SKM-1 treated with dmso at 0.1 percent for 144 hours (cell line): ENCODE data around the gene SFT2D3.
A peak's percentile ranks its signal among the peaks of the same experiment; 100 is the strongest.

Source experiments
- DNase-seq: peaks from one replicate; lab custom pipeline; 2025; ENCODE audit not compliant: unreplicated experiment; lab: John Stamatoyannopoulos, UW

The SFT2D3 gene

DNA sequence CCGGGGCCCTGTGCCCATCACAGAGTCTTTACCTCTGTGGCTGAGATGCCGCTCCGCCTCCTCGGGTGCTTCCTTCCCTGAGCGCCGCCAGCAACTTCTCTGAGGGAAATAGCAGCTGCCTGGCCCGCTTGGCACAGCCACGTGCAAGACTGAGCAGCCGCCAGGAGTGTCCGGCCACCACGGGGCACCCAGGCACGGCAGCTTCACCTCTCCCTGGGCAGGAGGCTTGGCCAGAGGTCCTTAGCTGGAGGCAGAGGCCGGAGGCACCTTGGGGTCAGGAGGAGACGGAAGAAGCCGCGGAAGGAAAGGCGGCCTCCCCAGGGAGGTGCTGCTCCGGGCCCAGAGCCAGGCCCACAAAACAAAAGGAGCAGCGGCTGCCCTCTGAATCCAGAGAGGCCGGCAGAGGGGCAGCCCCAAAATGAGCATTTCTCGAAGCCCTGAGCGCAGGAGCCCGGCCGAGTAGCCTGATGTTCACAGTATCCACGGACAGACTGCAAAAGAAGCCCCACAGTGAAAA is 20.0 kb upstream of the SFT2D3 start:
- no peak for DNase-seq

DNA sequence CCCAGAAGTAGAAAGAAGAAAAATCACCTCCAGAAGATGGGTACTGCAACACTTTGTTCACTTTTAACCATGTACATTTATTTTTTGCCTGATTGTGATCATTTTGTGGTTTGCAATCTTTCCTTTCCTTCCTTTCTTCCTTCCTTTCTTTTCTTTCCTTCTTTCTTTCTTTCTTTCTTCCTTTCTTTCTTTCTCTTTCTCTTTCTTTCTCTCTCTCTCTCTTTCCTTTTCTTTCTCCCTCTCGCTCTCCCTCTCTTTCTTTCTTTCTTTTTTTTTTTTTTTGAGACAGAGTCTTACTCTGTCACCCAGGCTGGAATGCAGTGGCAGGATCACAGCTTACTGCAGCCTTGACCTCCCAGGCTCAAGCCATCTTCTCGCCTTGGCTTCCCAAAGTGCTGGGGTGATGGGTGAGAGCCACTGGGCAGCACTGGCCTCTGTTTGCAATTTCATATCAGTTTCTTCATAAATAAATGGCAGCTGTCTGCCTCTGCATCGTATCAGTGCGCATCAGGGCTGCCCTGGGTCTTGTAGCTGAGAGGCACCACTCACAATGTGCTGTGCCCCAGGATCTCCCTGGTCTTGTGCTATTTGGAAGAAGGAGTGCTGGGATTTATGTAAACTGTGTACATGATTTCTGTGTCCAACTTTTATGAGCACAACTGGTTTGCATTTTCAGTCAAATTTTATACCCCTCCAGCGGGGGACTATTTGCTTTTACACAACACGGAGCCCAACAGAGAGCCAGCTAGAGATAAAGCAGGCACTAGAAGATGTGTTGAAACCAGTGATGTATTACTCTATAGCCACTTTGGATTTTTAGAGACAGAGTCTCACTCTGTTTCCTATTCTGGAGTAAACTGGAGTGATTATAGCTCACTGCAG is 19.1 kb upstream of the SFT2D3 start:
- DNase-seq: no peak

DNA sequence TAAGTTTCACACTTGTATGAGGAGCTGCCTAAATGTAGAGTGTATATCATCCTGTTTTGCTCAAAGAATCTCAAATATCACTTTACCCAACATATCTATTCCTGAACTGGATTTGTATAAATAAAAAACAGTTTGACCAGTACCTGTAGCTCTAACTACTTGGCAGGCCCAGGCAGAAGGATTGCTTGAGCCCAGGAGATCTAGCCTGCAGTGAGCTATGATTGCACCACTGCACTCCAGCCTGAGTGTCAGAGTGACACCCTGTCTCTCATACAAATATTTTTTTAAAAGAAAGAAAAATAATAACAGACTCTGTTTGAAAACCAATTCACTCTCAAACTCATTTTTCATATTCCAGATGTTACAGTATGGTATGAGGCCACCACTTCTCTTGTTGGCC is 18.2 kb upstream of the SFT2D3 start:
- no peak for DNase-seq

DNA sequence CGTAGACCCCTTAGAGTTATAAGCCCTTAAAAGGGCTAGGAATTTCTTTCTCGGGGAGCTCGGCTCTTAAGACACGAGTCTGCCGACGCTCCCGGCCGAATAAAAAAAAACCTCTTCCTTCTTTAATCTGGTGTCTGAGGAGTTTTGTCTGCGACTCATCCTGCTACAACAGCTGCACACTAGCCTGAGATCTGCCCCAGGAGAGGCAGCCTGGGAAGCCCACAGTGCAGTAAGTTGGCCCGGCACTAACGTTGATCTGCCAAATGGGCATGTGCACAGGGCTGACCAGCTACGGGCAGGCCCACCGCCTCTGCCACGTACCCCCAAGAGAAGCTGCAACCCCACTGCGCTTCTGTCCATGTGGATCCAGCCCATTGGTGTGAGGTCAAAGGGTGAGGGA is 17.5 kb upstream of the SFT2D3 start:
- no peak for DNase-seq

DNA sequence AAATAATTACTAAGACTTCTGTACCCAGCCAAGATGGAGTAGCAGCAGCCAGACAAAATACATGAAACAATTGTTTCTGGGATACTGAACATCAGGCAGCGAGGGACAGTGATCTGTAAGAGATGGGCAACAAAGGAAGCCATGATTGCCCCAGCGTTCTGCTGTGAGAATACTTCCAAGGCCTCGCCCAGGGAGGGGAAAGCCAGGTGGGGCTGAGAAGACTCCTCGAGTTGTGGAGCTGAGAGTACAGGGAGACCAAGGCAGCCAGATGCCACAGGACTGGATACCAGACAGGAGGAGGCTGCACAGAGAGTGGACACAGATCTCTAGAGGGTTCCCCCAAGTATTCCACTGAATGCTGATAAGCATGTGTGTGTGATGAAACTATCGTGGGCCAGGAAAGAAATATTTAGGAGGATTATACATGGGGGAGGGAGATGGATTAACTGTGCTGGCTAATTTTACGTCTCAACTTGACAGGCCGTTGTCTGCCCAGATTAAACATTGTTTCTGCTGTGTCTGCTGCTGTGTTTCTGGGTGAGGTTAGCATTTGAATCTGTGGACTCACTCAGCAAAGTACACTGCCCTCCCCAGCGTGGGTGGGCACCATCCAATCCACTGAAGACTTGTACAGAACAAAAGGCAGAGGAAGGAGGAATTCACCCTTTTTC is 15.8 kb upstream of the SFT2D3 start:
- no peak for DNase-seq

DNA sequence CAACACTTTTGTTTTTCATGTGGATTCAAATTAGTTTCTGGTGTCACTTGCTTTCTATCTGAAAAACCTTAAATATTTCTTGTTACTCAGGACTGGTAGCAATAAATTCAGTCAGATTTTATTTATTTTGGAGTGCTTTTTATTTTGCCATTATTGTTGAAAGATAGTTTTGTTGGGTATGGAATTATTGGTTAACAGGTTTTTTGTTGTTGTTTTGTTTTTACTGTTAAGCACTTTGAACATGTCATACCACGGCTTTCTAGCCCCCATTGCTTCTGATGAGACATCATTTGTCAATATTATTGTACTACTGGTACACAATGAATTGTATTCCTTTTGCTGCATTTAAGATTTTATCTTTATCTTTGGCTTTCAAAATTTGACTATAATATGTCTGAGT is 12.9 kb upstream of the SFT2D3 start:
- no peak for DNase-seq

DNA sequence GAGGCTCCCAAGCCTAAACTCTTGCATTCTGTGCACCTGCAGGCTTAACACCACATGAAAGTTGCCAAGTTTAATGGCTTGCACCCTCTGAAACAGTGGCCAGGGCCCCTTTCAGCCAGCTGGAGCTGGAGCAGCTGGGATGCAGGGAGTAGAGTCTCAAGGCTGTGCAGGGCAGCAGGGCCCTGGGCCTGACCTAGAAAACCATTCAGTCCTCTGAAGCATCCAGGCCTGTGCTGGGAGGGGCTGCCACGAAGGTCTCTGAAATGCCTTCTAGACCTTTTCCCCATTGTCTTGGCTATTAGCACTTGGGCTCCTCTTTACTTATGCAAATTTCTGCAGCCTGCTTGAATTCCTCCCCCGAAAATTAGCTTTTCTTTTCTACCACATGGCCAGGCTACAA is 10.6 kb upstream of the SFT2D3 start:
- no peak for DNase-seq

DNA sequence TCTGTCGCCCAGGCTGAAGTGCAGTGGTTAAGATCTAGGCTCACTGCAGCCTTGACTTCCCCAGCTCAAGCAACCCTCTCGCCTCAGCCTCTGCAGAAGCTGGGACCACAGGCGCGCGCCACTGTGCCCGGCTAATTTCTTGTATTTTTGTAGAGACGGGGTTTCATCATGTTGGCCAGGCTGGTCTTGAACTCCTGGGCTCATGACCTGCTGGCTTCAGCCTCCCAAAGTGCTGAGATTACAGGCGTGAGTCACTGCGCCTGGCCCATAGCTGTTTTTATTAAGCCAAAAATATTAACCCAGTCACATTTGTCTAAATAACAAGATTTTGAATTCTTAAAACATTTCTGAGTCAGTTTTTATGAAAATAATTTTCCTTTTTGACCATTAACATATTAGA is 6.3 kb upstream of the SFT2D3 start:
- no peak for DNase-seq

DNA sequence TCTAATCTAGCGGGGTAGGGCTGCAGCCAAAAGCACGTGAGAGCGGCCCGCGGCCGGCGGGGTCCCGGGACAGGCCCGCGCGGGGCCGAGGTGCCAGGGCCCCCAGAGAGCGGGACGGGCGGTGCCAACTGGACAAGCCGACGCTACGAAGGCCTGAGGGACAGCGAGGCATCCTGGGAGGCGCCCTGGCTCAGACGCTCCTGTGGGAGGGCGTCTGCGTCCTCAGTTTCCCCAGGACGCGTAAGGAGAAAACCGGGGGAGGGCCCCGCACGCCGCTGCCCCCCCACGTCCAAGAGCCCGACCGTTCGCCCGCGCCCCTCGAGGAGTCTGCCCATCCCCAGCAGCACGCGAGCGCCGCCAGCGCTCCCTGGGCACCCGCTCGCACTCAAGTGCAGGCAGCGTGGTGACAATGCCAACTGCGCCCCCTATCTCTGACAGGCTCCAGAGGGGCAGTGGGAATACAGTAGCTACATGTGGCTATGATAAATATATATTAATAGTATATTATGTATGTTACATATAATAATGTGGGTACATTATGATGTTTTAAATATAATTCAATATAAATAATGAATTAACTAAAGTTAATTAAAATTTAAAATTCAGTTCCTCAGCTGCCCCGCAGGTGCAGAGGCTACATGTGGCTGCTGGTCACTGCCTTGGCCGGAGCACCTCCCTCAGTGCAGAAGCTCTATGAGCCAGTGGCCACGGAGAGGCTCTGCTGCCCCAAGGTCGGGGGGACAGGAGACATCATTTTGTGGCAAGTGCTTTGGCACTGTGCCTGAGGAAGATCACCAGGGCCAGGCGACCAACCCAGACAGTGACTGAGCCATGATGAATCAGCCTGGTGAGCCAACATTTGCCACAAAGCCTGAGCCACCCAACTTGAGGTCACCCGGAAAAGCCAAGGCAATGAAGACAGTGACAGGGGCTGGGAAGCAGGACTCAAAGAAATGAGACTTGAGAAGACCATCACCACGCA is 5.5 kb upstream of the SFT2D3 start:
- DNase-seq: no peak

DNA sequence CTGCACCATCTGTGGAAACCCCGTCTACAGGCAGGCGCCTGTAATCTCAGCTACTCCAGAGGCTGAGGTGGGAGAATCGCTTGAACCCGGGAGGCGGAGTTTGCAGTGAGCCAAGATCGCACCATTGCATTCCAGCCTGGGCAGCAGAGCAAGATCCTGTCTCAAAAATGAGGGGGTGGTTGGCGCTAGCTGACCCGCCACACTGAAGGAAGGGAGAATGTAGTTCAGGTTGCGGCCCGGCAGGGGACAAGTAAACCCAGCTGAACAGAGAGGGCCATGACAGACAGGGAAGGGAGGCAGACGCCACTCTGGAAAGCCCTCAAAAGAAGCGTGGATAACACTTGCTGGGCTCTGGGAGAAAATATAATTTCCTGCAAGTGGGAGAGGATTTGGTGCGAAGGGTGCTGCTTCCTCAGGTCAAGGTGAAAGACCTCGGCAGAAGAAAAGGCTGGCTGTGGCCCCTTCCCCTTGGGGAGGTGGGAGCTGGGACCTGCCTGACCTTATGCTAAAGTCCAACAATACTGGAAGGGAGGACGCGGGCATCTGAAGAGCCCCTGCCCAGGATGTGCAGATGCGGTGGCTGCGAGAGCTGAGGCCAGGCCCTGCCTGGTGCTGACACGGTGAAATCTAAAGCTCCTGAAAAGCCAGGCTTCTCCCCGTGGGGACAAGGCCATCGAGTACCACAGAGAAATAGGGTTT is 3.7 kb upstream of the SFT2D3 start:
- no peak for DNase-seq

DNA sequence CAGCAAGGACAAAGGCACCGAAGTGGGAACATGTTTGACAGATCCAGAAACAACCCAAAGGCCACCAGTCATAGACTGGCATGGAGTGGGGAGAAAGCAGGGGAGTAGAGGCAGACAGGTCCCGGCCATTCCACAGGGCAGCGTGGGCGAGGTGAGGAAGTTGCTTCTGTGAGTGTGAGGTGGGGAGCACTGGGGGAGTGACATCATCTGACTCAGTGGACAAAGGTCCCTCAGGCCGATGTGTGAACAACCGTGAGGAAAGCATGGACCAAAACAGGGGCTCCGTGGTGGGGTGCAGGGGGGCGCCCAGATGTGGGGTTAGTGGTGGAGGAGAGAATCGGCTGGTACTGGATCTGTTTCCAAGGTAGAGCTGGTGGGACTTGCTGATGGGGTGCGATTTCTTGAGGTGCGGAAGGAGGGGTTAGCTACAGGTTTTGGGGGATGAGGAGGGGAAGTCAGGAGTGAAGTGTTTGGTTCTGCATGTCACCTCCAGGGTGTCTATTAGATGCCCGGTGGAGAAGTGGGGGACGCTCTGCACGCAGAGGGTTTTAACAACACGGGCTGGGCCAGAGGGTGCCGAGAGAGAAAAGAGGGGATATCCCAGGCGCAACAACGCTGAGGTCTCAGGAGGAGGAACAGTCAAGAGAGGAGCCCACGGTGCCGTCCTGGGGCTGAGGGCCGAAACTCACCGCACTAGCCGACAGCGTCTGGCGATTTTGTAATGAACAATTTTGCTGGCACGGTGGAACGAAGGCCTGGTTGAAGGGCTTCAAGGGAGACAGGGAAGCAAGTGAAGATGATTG is 2.5 kb upstream of the SFT2D3 start:
- no peak for DNase-seq

DNA sequence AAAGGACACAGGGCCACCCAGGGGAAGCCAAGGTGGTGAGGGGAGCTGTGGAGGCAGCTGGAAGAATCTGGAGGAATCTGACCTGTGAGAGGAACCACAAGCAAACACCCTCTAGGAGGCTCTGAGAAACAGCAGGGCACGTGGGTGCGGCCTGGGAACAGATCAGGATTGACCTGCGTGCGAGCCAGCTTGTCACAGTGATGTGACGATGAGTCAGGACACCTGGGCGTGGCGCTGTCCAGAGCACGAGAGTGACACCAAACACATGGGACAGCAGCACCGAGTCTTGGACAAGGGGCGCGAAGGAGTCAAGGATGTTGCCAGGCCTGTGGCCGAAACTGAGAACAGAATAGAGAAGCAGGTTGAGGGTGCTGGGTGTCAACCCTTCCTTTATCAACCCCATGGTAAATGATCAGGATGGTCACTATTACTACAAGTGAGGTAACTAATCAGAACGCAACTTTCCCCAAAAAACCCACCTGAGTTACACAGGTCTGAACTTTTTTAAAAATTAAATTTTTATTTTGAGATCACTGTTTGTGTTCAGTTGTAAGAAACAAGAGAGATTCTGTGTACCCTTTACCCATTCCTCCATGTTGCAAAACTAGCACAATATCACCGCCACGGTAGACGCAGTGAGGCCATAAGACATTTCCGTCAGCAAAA is 637 bp upstream of the SFT2D3 start:
- peak; percentile 4 for DNase-seq

DNA sequence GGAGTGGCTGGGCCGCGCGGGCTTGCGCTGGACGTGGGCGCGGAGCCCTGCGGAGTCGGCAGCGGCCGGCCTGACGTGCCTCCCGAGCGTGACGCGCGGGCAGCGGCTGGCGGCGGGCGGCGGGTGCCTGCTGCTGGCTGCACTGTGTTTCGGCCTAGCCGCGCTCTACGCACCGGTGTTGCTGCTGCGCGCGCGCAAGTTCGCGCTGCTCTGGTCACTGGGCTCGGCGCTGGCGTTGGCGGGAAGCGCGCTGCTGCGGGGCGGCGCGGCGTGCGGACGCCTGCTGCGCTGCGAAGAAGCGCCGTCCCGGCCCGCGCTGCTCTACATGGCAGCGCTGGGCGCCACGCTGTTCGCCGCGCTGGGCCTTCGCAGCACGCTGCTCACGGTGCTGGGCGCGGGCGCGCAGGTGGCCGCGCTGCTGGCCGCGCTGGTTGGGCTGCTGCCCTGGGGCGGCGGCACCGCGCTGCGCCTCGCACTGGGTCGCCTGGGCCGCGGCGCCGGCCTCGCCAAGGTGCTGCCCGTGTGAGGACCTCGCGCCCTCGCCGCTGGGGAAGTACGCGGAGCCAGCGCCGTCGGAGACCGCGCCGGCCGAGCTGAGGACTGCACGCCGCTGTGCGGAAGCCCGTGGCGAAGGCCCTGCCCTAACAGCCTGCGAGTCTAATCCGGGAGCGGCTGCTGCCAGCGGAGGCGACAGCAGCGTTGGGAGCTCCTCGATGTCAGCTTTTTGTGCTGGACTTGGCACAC is 526 bp downstream of the SFT2D3 start:
- peak; percentile 42 for DNase-seq

DNA sequence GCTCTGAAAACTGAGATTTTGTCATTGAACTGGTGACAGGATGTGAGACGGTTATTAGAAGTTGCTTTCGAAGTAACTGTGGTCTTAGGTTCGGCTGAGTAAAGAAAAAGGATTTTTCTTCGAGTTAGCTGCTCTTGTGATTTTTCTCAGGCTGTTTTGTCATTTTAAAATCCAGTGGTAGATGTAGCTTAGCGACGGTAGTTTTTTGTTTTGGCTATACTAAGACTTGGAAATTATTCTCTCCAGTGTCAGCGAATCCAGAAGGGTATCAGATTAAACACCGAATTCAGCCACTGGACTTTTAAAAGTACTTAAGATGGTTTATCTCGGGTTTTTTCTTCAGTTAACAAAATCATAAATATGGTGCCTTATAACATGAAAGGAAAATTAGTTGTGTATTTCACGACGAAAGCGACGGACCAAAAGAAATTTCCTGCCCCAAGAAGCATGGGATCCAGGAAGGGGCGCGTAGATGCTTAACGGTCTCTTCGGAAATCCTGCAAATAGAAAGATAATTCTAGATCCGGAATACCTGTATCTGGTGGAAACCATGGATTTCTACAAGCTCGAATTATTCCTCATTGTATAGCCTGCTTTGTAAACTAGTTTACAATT is 1.2 kb downstream of the SFT2D3 start:
- no peak for DNase-seq

DNA sequence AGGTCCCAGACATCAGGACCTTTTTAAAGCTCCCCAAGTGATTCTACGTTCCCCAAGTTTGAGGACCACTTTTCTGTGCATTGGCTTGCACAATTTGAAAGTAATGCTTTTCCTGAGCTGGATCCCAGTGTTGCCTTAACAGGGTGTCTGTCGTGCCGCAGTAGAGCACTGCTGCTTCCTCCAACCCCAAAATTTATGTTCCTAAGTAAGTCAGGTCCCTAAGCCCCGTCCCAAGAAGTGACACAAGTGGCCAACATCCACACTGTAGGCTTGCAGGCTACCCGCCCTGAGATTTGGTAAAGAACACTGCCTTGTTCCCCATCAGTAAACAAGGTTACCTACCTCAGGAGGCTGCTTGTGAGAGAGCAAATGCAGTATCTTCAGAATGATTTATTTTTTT is 2.0 kb downstream of the SFT2D3 start:
- DNase-seq: no peak

DNA sequence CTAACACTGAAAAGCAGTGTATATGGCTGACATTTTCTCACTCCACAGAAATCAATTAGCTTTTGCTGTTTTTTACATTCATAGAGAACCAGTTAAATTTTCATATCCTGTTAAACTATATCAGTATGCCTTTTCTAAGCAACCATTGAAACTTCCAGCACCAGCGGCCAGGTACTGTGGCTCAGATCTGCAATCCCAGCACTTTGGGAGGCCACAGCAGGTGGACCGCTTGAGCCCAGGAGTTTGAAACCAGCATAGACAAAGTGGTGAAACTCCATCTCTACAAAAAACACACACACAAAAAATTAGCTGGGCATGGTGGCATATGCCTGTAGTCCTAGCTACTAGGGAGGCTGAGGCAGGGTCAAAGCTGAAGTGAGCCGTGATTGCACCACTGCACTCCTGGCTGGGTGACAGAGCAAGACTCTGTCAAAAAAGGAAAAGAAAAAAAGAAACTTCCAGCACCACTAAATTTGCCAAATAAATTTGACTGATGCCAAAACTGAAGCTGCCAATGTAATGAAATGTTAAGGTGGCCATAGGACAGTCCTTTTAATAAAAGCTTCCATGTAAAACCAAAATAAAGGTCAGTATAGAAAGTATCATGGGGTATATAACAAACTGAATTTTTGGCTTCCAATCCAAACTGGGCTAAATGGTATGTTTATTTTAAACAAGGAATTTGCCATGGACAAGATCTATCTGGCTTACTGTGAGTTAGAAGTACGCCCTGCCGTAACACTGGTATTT is 3.5 kb downstream of the SFT2D3 start:
- DNase-seq: no peak

DNA sequence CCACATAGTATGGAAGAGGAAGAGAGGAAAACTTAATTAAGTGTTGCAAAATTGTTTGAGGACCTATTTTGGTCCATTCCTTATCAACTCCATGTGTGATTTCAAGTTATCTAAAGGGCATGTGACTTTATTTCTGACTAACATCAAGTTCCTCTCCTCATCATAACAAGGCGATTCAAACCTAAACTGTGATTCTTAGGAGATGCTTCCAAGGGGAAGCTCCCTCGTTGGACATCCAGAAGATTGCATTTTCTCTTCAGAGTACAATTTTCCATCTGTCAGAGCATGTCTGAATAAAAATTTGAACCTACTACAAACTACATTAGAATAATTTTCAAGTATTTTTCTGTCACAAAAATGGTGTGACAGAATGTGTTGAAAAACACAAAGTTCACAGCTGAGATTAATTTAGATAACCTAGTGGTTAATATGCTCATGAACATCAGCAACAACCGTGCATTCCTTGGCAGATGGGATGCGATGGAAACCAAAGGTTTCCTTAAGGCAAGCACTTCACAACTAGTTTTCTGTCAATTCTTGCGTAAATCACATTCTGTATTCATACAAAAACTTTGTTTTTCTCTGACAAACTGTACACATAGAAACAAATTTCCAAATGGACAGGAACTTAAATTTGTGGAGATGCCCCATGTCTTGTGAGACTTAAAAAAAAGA is 4.2 kb downstream of the SFT2D3 start:
- peak; percentile 30 for DNase-seq
